Lower leg skin (tissue), 4 donors: ENCODE measurements around the gene RAB1B. TPM values are rescaled to one million over a fixed set of nuclear protein-coding genes. Genes with fewer than 3 reads are reported as not detected.

Source experiments
- DNase-seq, 2 donors: peaks; one replicate each; pipeline ENCODE4 v3.0.0-alpha.2; 2019; ENCODE audit warnings: low spot score in 2 of 2
- H3K4me3 ChIP-seq: fragments of 200-600 bp; sonication (generic); 2 replicates; pipeline ENCODE4 v1.5.1; 2017; ENCODE audit warnings: mild to moderate bottlenecking, low read depth; ENCODE audit not compliant: poor library complexity, severe bottlenecking
- POLR2A ChIP-seq, 2 donors: fragments of 450-650 bp; IDR thresholded peaks; one replicate each; pipeline ENCODE4 v1.6.1; 2016 to 2017; ENCODE audit warnings: antibody characterized with exemption in 2 of 2, mild to moderate bottlenecking in 1 of 2, moderate library complexity in 1 of 2
- WGBS, 2 donors: methylation state at CpG; one replicate each; pipeline ENCODE4 v1.1.5; 2018; 5-methylcytosine and 5-hydroxymethylcytosine counted together
- intact Hi-C: fragments of 100-400 bp; cut with DNase I; formaldehyde crosslinking; loops from one replicate; pipeline ENCODE4 v1.15.0; 2023; ENCODE audit warnings: low total_unique reads
- total RNA-seq, 4 donors: library from RNA; depleted of rRNA; stranded (reverse); fragments of >200 nt; gene quantifications; one replicate each; pipeline ENCODE4 v1.1.0, GENCODE V29; 2016
- TF ChIP-seq, protein P1 (sequence below), 3 donors: fragments of 450-650 bp; IDR thresholded peaks; one replicate each; pipeline ENCODE4 v1.5.1; 2016; ENCODE audit warnings: antibody characterized with exemption in 3 of 3, mild to moderate bottlenecking in 3 of 3, moderate library complexity in 2 of 3

Gene RAB1B
- total RNA-seq, 4 donors from 2014 or later, result 118 to 143 (median 126) TPM

DNA sequence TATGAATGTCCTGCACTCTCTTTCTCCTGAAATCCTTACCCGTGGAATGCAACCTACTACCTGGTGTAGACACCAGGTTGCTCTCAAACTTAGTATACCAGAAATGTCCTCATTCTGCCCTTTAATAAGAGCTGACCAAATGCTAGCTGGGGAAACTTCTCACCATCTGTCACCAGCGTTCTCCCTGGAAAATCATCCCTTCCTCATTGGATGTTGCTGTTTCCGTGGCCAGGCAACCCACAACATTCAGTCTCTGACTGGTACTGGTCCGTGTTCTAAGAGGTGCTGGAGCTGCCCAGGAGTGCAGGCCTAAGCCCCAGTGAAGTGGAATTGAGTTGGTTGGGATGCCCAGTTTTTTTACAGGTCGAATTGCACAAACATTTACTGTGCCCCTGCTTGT is 40.7 kb upstream of the RAB1B start:
- WGBS, 2 donors, result 85 to 92% methylated on average over 5 of the region's 5 CpGs
- no peak for DNase-seq
- TF ChIP-seq, protein P1, sequence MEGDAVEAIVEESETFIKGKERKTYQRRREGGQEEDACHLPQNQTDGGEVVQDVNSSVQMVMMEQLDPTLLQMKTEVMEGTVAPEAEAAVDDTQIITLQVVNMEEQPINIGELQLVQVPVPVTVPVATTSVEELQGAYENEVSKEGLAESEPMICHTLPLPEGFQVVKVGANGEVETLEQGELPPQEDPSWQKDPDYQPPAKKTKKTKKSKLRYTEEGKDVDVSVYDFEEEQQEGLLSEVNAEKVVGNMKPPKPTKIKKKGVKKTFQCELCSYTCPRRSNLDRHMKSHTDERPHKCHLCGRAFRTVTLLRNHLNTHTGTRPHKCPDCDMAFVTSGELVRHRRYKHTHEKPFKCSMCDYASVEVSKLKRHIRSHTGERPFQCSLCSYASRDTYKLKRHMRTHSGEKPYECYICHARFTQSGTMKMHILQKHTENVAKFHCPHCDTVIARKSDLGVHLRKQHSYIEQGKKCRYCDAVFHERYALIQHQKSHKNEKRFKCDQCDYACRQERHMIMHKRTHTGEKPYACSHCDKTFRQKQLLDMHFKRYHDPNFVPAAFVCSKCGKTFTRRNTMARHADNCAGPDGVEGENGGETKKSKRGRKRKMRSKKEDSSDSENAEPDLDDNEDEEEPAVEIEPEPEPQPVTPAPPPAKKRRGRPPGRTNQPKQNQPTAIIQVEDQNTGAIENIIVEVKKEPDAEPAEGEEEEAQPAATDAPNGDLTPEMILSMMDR (IDR thresholded peaks at IDR 0.05), result no peak
- TF ChIP-seq POLR2A (IDR thresholded peaks at IDR 0.05), result no peak
- no peak overlapping the region for H3K4me3 ChIP-seq
- intact Hi-C loops, result no loop called here

DNA sequence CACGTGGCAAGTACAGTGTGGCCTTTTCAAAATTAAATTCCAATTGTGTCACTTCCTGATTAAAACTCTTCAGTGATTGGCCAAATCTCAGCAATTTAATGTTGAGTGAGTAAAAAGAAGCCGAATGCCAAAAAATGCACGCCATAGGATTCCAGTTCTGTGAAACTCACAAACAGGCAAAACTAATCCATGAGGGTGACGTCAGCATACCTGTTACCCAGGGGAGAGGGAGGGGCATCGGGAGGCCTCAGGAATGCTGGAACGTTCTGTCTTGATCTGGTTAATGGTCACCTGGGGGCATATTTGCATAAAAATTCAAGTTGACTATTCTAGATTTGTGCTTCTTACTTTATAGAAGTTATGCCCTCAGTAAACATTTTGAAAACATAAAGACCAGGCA is 39.9 kb upstream of the RAB1B start:
- no peak for DNase-seq
- no peak overlapping the region for H3K4me3 ChIP-seq
- TF ChIP-seq, protein P1 (IDR thresholded peaks at IDR 0.05), result no peak
- TF ChIP-seq POLR2A (IDR thresholded peaks at IDR 0.05), result no peak
- intact Hi-C loops, result no loop called here
- WGBS, 2 donors, result 61 to 74% methylated on average over 6 of the region's 6 CpGs

GRCh38 chr11:66230156-66230555 is 38.3 kb upstream of the RAB1B start:
- TF ChIP-seq, protein P1 (IDR thresholded peaks at IDR 0.05), result no peak
- TF ChIP-seq POLR2A (IDR thresholded peaks at IDR 0.05), result no peak
- H3K4me3 ChIP-seq, result no peak overlapping the region
- 80 to 82% methylated on average over 6 of the region's 6 CpGs for WGBS, 2 donors
- DNase-seq, result no peak
- intact Hi-C loops, result no loop called here

GRCh38 chr11:66230978-66231377 is 37.5 kb upstream of the RAB1B start:
- no peak overlapping the region for H3K4me3 ChIP-seq
- TF ChIP-seq, protein P1 (IDR thresholded peaks at IDR 0.05), result no peak
- TF ChIP-seq POLR2A (IDR thresholded peaks at IDR 0.05), result no peak
- no peak for DNase-seq
- intact Hi-C loops, result no loop called here
- 90 to 93% methylated on average over 14 of the region's 14 CpGs for WGBS, 2 donors

- DNase-seq, result no peak
- H3K4me3 ChIP-seq, result no peak overlapping the region
- TF ChIP-seq, protein P1 (IDR thresholded peaks at IDR 0.05), result no peak
- TF ChIP-seq POLR2A (IDR thresholded peaks at IDR 0.05), result no peak
- WGBS, 2 donors, result 86 to 88% methylated on average over 7 of the region's 7 CpGs
- intact Hi-C loops, result no loop called here
These were observed 36.9 kb upstream of the RAB1B start for GRCh38 chr11:66231561-66231960.

GRCh38 chr11:66232769-66233168 is 35.7 kb upstream of the RAB1B start:
- intact Hi-C loops, result no loop called here
- DNase-seq, result no peak
- H3K4me3 ChIP-seq, result no peak overlapping the region
- WGBS, 2 donors, result 94 to 97% methylated on average over 8 to 11 of the region's 11 CpGs
- TF ChIP-seq, protein P1 (IDR thresholded peaks at IDR 0.05), result no peak
- TF ChIP-seq POLR2A (IDR thresholded peaks at IDR 0.05), result no peak
